OCI-LY7 (cell line): Measurements from ENCODE around the gene ANXA3. TPM values are rescaled to one million over a fixed set of nuclear protein-coding genes. Genes with fewer than 3 reads are reported as not detected.

Source experiments
- BruUV-seq: library from RNA; stranded (reverse); fragments of 400-500 nt; replicated peaks from 2 replicates; lab custom pipeline; 2021; lab: Mats Ljungman, UMichigan
- CTCF ChIA-PET: fragments of 300-600 bp; sonication (Branson Sonifier 250); formaldehyde crosslinking; loops from one replicate; lab custom pipeline; 2022; ENCODE audit warnings: antibody characterized with exemption; ENCODE audit not compliant: unreplicated experiment; lab: Charles Lee
- POLR2A ChIA-PET: fragments of 300-600 bp; sonication (Branson Sonifier 250); formaldehyde crosslinking; loops from one replicate; lab custom pipeline; 2022; ENCODE audit warnings: antibody characterized with exemption; lab: Charles Lee
- DNase-seq: peaks from one replicate; pipeline ENCODE4 v3.0.0-alpha.2; 2015; ENCODE audit warnings: low spot score
- H2AFZ ChIP-seq: fragments of 200-600 bp; sonication (generic), shearing (Covaris generic); 2 replicates; pipeline ENCODE4 v1.6.1; 2014; ENCODE audit warnings: mild to moderate bottlenecking, antibody characterized with exemption, low read length, moderate library complexity
- H3K27ac ChIP-seq: fragments of 200-600 bp; sonication (generic); 2 replicates; pipeline ENCODE4 v1.5.1; 2014; ENCODE audit warnings: mixed run types, low read depth, mild to moderate bottlenecking, moderate library complexity, low read length, inconsistent platforms; ENCODE audit not compliant: poor library complexity, severe bottlenecking
- H3K36me3 ChIP-seq: fragments of 200-600 bp; sonication (generic); 2 replicates; pipeline ENCODE4 v1.6.1; 2014; ENCODE audit warnings: mild to moderate bottlenecking, antibody characterized with exemption, low read length, moderate library complexity, mixed read lengths; ENCODE audit not compliant: insufficient read depth
- H3K4me1 ChIP-seq: fragments of 200-600 bp; sonication (generic); 2 replicates; pipeline ENCODE4 v1.5.1; 2014; ENCODE audit warnings: mild to moderate bottlenecking, low read length; ENCODE audit not compliant: insufficient read depth, poor library complexity, severe bottlenecking
- H3K4me2 ChIP-seq: fragments of 200-600 bp; sonication (generic); 2 replicates; pipeline ENCODE4 v1.6.1; 2014; ENCODE audit warnings: mild to moderate bottlenecking, low read length
- H3K4me3 ChIP-seq: fragments of 200-600 bp; sonication (generic); 2 replicates; pipeline ENCODE4 v1.5.1; 2014; ENCODE audit warnings: mild to moderate bottlenecking, low read depth, low read length; ENCODE audit not compliant: poor library complexity, severe bottlenecking
- H3K79me2 ChIP-seq: fragments of 200-600 bp; sonication (generic); 2 replicates; pipeline ENCODE4 v1.6.1; 2016; ENCODE audit warnings: low read depth, mild to moderate bottlenecking, low read length, moderate library complexity, mixed read lengths; ENCODE audit not compliant: insufficient read depth
- H3K9me2 ChIP-seq: fragments of 200-600 bp; sonication (generic); 2 replicates; pipeline ENCODE4 v1.6.1; 2016; ENCODE audit warnings: mild to moderate bottlenecking, low read length, mixed read lengths; ENCODE audit not compliant: insufficient read depth
- H3K9me3 ChIP-seq: fragments of 200-600 bp; sonication (generic); 2 replicates; pipeline ENCODE4 v1.6.1; 2014; ENCODE audit warnings: mild to moderate bottlenecking, mixed run types, low read length, mixed read lengths
- H4K20me1 ChIP-seq: fragments of 200-600 bp; sonication (generic); 2 replicates; pipeline ENCODE4 v1.6.1; 2014; ENCODE audit warnings: mild to moderate bottlenecking, antibody characterized with exemption, low read length, moderate library complexity, mixed read lengths; ENCODE audit not compliant: insufficient read depth
- EZH2phosphoT487 ChIP-seq: fragments of 200-600 bp; sonication (generic); IDR thresholded peaks from 2 replicates; pipeline ENCODE4 v1.6.1; 2018; ENCODE audit warnings: low read depth, borderline replicate concordance, mild to moderate bottlenecking, mixed run types, antibody characterized with exemption, low read length, moderate library complexity, mixed read lengths
- intact Hi-C: fragments of 100-400 bp; cut with micrococcal nuclease; formaldehyde crosslinking; loops from one replicate; pipeline ENCODE4 v1.10.0; 2022; ENCODE audit not compliant: unreplicated experiment
- total RNA-seq, 2 experiments: library from RNA; depleted of rRNA in 1 of 2; stranded (reverse); fragments of >200 nt in 1 of 2; shearing (Covaris generic) in 1 of 2; gene quantifications; 2 replicates each; pipeline ENCODE4 v1.2.3, GENCODE V29; 2014 to 2022
- TF ChIP-seq, protein P1 (sequence below): fragments of 200-600 bp; sonication (generic); conservative IDR thresholded peaks from 2 replicates; pipeline ENCODE4 v1.5.1; 2014; ENCODE audit warnings: mild to moderate bottlenecking, antibody characterized with exemption, low read length, moderate library complexity, mixed read lengths

The ANXA3 gene
- total RNA-seq, 2 experiments from 2014 or later: not detected

DNA sequence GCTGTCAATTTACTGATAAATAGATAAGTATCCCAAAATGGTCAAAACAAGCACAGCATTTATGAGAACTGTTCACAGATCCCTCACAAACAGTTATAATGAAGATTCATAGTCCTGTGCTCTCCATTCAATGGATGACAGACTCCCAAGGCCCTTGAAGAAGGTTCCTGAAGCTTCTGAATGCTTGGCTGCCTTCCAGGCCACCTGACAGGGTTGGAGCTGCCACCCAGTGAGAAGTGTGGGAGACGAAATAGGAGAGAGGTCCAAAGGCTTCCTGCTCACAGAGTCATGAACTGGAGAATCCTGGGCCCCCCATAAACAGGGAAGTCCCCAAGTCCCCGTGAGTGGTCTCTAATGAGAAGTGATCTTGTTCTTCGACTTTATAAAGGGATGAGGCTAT, 26.0 kb upstream of the ANXA3 start:
- BruUV-seq: no TSS peak
- POLR2A ChIA-PET: interaction anchor here (0.6 kb wide), 2 partner anchors 115 to 293 kb away, joined by 3 read pairs; no protein-coding TSS in a partner anchor
- no peaks in the 10 kb centered on the region for H3K79me2 ChIP-seq

DNA sequence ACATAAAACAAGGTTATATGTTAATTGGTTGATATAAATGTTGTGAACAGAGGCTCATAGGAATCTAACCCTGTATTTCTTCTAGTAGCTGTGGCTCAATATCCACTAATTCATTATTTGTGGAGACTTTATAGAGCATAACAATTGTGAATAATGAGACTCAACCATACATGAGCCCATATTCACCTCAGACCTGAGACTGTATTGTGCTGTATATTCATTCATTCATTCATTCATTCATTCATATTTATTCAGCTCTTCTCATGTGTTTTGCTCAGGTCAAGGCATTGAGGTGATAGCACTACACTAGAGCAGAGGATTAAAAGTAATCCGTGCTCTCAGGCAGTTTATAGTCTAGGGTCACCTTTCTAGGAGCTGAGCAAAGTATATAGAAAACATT, 24.5 kb upstream of the ANXA3 start:
- Histone ChIP-seq H4K20me1 (no peaks in the 10 kb centered on the region), H2AFZ (no peak overlapping the region), H3K4me2 (no peak overlapping the region), H3K9me3 (no peaks in the 10 kb centered on the region), H3K4me1 (no peaks in the 10 kb centered on the region), H3K36me3 (no peaks in the 10 kb centered on the region), H3K4me3 (no peak overlapping the region), H3K27ac (no peak overlapping the region), H3K9me2 (no peaks in the 10 kb centered on the region), H3K79me2 (no peaks in the 10 kb centered on the region)
- no peak for DNase-seq
- POLR2A ChIA-PET: interaction anchor here (0.6 to 0.7 kb wide), 2 partner anchors 11 to 670 kb away, joined by 5 to 16 read pairs; no protein-coding TSS in a partner anchor
- TF ChIP-seq, protein P1, sequence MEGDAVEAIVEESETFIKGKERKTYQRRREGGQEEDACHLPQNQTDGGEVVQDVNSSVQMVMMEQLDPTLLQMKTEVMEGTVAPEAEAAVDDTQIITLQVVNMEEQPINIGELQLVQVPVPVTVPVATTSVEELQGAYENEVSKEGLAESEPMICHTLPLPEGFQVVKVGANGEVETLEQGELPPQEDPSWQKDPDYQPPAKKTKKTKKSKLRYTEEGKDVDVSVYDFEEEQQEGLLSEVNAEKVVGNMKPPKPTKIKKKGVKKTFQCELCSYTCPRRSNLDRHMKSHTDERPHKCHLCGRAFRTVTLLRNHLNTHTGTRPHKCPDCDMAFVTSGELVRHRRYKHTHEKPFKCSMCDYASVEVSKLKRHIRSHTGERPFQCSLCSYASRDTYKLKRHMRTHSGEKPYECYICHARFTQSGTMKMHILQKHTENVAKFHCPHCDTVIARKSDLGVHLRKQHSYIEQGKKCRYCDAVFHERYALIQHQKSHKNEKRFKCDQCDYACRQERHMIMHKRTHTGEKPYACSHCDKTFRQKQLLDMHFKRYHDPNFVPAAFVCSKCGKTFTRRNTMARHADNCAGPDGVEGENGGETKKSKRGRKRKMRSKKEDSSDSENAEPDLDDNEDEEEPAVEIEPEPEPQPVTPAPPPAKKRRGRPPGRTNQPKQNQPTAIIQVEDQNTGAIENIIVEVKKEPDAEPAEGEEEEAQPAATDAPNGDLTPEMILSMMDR: no peak
- TF ChIP-seq EZH2phosphoT487: no peak
- intact Hi-C loops: no loop called here
- CTCF ChIA-PET: no interaction called here
- BruUV-seq: no TSS peak

More for the DNA sequence above, 26.0 kb upstream of the ANXA3 start:
- Histone ChIP-seq H3K9me2 (no peaks in the 10 kb centered on the region), H4K20me1 (no peaks in the 10 kb centered on the region), H2AFZ (no peak overlapping the region), H3K4me2 (no peak overlapping the region), H3K9me3 (no peaks in the 10 kb centered on the region), H3K27ac (no peak overlapping the region), H3K4me3 (no peak overlapping the region), H3K36me3 (no peaks in the 10 kb centered on the region), H3K4me1 (no peaks in the 10 kb centered on the region)
- DNase-seq: no peak
- TF ChIP-seq, protein P1: no peak
- no peak for TF ChIP-seq EZH2phosphoT487
- intact Hi-C loops: no loop called here
- CTCF ChIA-PET: no interaction called here

DNA sequence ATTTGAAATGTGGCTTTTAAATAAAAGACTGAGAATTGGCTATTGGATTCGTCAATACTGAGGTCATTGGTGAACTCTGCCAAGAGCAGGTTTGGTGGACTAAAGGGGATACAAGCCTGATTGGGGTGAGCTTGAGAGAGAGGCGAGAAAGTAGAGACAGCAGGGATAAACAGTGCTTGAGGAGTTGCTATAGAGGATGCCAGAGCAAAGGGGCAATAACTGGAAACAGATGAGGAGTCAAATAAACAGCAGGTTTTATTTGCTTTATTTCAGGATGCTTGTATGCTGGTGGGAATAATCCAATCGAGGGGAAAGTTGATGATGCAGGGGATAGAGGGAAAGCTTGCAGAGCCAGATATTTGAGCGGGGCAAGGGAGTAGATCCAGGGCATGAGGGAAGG, 24.0 kb upstream of the ANXA3 start:
- Histone ChIP-seq H3K4me2 (no peak overlapping the region), H3K9me2 (no peaks in the 10 kb centered on the region), H3K27ac (no peak overlapping the region), H3K4me1 (no peaks in the 10 kb centered on the region), H3K4me3 (no peak overlapping the region), H3K9me3 (no peaks in the 10 kb centered on the region), H3K79me2 (no peaks in the 10 kb centered on the region), H2AFZ (no peak overlapping the region), H3K36me3 (no peaks in the 10 kb centered on the region), H4K20me1 (no peaks in the 10 kb centered on the region)
- POLR2A ChIA-PET: no interaction called here
- intact Hi-C loops: no loop called here
- CTCF ChIA-PET: no interaction called here
- no peak for DNase-seq
- no peak for TF ChIP-seq EZH2phosphoT487
- TF ChIP-seq, protein P1: no peak
- BruUV-seq: no TSS peak
